SJCRH30 (cell line): ENCODE measurements around the gene F11R. TPM values are rescaled to one million over a fixed set of nuclear protein-coding genes. Genes with fewer than 3 reads are reported as not detected.
"Not testable (repeated sequence)": the region's sequence is repeated elsewhere in the genome, so short reads cannot be mapped to it uniquely, and the experiment has no call there.

ENCODE experiments used
- DNase-seq, 2 experiments: peaks; one replicate each; pipeline ENCODE4 v3.0.0-alpha.2; 2015 to 2020
- H3K27ac ChIP-seq: fragments of 250-450 bp; sonication (Bioruptor Pico); 2 replicates; pipeline ENCODE4 v1.5.1; 2020; ENCODE audit warnings: mild to moderate bottlenecking, moderate library complexity
- H3K27me3 ChIP-seq: fragments of 250-450 bp; sonication (Bioruptor Pico); 2 replicates; pipeline ENCODE4 v1.5.1; 2020; ENCODE audit warnings: mild to moderate bottlenecking, moderate library complexity
- H3K36me3 ChIP-seq: fragments of 250-450 bp; sonication (Bioruptor Pico); 2 replicates; pipeline ENCODE4 v1.5.1; 2020; ENCODE audit warnings: mild to moderate bottlenecking, moderate library complexity
- H3K4me1 ChIP-seq: fragments of 250-450 bp; sonication (Bioruptor Pico); 2 replicates; pipeline ENCODE4 v1.5.1; 2020; ENCODE audit warnings: mild to moderate bottlenecking, moderate library complexity
- H3K4me3 ChIP-seq: fragments of 250-450 bp; sonication (Bioruptor Pico); 2 replicates; pipeline ENCODE4 v1.5.1; 2020; ENCODE audit warnings: mild to moderate bottlenecking, moderate library complexity
- H3K9me3 ChIP-seq: fragments of 250-450 bp; sonication (Bioruptor Pico); replicated peaks from 2 replicates; pipeline ENCODE4 v1.5.1; 2020; ENCODE audit warnings: mild to moderate bottlenecking, moderate library complexity
- total RNA-seq: library from RNA; depleted of rRNA; stranded (reverse); fragments of >200 nt; shearing (Covaris generic); gene quantifications from 2 replicates; pipeline ENCODE4 v1.2.3, GENCODE V29; 2014

Gene F11R
- total RNA-seq, 1 experiment from 2014 or later: not detected

DNA sequence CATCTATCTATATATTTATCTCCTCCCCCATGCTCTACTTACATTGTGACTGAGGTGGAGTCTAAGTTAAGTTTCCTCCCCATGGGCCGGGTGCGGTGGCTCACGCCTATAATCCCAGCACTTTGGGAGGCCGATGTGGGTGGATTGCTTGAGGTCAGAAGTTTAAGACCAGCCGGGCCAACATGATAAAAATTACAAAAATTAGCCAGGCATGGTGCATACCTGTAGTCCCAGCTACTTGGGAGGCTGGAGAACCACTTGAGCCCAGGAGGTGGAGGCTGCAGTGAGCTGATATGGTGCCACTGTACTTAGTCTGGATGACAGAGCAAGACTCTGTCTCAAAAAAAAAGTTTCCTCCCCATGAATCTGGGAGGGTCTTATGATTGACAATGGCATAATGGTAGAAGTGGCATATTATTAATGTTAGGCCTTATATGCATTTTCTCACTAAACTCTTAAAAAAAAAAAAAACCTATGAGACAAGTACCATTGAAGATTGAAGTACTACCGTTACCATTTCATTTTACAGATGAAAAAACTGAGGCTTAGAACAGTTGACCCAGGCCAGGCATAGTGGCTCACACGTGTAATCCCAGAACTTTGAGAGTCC, 11.2 kb downstream of the F11R start:
- H3K4me1 ChIP-seq: peaks cover 12% of the 10 kb centered on the region
- H3K27ac ChIP-seq: no peak overlapping the region
- DNase-seq: no peak
- H3K36me3 ChIP-seq: no peaks in the 10 kb centered on the region
- no peak overlapping the region for H3K4me3 ChIP-seq
- H3K9me3 ChIP-seq: no peaks in the 10 kb centered on the region
- H3K27me3 ChIP-seq: no peaks in the 10 kb centered on the region

DNA sequence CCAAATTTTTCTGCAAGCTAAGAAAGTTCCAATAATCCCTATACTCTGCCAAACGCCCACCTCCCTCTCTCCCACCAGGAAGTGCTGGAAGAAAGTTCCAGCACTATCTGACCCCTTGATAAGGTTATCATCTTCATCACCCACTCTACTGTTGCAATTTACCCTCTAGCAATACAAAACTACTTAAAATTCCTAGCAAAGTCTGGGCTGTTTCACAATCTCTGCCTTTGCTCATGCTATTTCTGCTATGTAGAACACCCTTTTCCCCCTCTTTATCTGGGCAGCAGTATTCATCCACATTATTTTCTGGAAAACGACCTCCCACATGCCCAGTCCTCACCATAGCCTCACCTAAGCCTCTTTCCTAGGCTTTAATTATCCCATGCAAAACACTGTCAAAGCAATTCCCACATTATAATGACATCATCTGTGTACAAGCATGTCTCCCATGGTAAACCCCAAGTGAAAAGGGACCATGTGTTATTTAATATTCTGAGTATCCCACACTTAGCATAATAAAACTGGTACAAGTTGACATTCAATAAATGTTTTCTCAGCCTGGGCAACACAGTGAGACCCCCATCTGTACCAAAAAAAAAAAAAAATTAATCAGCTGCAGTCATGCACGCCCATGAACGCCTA, 12.0 kb downstream of the F11R start:
- Histone ChIP-seq H3K4me3 (no peak overlapping the region), H3K36me3 (no peaks in the 10 kb centered on the region), H3K27me3 (no peaks in the 10 kb centered on the region), H3K27ac (no peak overlapping the region), H3K9me3 (no peaks in the 10 kb centered on the region), H3K4me1 (peaks cover 8% of the 10 kb centered on the region)
- no peak for DNase-seq

DNA sequence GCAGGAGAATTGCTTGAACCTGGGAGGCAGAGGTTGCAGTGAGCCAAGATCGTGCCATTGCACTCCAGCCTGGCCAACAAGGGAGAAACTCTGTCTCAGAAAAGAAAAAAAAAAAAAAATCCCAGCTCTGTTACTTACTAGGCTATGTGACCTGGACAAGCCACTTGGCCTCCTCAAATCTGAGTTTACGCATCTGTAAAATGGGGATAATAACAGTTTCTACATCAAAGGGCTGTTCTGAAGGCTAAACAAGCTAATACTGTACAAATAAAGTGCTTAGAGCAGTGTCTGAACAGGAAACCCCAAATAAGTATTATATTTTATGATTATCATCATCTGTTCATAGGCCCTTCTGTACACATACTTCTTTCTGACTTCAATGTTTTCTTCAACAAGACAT, 13.6 kb downstream of the F11R start:
- Histone ChIP-seq H3K36me3 (no peaks in the 10 kb centered on the region), H3K27ac (no peak overlapping the region), H3K9me3 (no peaks in the 10 kb centered on the region), H3K4me3 (no peak overlapping the region), H3K27me3 (no peaks in the 10 kb centered on the region), H3K4me1 (no peaks in the 10 kb centered on the region)
- no peak for DNase-seq

DNA sequence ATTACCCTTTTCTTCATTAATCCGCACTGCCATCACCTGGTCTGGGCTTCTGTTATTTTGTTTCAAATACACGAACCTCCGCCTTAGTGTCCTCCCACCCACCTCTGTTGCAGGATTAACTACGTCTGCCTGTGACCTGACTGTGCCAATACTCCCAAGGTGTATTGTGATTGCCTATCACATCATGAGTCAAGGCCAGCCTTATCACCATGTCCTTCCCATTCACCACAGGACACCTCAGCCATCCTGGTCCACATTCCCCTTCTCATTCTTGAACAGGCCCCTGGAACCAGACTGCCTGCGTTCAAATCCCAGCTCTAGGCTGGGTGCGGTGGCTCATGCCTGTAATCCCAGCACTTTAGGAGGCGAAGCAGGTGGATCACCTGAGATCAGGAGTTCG, 14.4 kb downstream of the F11R start:
- Histone ChIP-seq H3K9me3 (no peaks in the 10 kb centered on the region), H3K27ac (no peak overlapping the region), H3K36me3 (no peaks in the 10 kb centered on the region), H3K27me3 (no peaks in the 10 kb centered on the region), H3K4me1 (no peaks in the 10 kb centered on the region), H3K4me3 (no peak overlapping the region)
- no peak for DNase-seq

DNA sequence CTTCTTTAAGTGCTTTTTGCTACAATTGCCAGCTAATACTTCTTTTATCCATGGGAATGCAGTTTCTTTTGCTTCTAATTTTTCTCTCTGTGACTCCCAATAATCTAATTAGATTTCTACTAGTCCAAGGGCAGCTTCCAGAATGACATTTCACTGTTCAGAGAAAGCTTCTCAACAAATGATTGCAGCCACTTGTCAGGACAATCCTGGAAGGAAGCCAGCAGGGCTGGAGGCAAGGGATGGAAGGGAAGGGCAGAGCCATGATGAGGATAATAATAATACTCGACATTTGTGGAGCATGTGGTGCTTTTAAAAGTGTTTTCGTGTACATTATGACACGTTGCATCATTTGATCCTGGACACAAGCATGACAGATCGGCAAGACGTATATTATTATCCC, 19.4 kb downstream of the F11R start:
- no peak overlapping the region for H3K4me3 ChIP-seq
- no peaks in the 10 kb centered on the region for H3K4me1 ChIP-seq
- H3K36me3 ChIP-seq: no peaks in the 10 kb centered on the region
- no peaks in the 10 kb centered on the region for H3K9me3 ChIP-seq
- no peak for DNase-seq
- H3K27me3 ChIP-seq: no peaks in the 10 kb centered on the region
- no peak overlapping the region for H3K27ac ChIP-seq

DNA sequence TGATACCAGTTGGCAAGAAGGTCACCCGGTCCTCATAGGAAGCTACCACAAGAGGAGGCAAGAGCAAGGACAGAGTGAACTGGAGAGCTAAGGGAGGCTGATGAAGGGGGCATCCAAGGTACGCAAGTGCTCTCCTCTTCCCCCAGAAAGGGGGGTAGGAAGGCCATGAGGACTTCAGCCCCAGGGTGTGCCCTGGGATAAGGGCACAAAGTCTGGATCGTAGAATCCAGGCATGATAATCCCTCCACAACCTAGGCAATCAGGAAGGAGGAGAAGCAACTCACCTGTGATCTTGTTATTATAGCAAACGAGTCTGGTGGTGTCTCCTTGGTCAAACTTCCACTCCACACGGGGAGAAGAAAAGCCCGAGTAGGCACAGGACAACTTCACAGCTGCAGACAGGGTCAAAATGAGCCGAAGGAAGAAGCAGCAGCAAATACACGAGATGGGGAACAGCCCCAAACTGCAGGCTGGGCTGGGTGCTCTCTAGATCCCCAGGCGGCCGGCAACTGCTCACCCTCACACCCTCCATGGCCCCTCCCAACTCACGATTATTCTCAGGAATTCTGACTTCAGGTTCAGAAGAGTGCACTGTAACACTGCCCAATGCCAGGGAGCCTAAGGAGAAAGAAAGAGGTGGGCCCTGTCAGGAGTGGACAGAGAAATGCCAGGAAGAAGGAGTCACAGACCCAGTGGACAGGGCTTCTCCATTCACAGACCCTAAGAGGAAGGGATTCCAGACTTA, 20.0 kb downstream of the F11R start:
- Histone ChIP-seq H3K27me3 (no peaks in the 10 kb centered on the region), H3K4me3 (no peak overlapping the region), H3K9me3 (no peaks in the 10 kb centered on the region), H3K27ac (no peak overlapping the region), H3K4me1 (no peaks in the 10 kb centered on the region), H3K36me3 (no peaks in the 10 kb centered on the region)
- DNase-seq: no peak

DNA sequence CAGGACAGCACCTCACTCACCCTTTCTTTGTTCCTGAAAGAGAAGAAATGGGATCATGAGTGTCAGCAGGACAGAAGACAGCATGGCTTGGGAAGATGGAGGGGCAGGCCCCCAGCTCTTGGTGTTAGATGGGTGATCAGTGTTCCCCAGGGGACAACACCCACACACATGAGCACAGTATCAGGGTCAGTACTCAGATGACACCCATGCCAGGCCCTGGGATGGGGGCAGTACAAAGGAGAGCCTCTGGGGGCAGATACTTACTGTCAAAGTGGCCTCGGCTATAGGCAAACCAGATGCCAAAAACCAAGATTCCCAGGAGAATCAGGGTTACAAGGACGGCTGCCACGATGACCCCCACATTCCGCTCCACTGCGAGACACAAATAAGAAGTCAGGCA, 21.6 kb downstream of the F11R start:
- Histone ChIP-seq H3K36me3 (no peaks in the 10 kb centered on the region), H3K27me3 (no peaks in the 10 kb centered on the region), H3K27ac (no peak overlapping the region), H3K4me1 (no peaks in the 10 kb centered on the region), H3K9me3 (no peaks in the 10 kb centered on the region), H3K4me3 (no peak overlapping the region)
- no peak for DNase-seq

DNA sequence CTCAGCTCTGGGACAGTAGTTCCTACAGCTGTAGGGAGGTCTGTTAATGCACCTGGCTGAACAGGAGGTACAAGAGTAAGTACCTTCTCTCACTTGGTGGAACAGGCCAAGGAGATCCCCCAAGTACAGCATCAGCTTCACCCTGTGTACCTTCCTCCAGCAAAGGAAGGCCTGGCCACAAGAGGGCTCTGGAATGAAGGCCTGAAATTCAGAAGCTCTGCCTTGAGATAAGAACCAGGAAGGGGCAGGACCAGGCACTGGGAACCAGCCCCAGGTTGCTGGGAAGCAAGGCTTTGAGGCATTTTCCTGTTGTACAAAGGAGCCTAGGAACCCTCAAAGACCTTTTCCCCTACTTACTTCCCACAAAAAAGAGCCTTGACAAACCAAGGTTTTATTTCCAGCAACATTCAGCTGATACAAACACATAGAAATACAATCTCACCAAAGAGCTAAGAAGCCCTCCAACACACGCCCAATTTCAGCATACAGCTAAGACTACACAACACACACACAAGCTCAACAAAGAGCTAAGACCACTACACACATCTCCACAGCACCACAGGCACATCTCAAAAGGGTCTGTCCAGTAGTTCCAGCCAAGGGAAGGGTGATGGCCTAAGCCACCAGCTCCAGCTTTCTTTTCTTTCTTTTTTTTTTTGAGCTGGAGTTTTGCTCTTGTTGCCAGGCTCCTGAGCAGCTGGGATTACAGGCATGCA, 23.5 kb downstream of the F11R start:
- no peak overlapping the region for H3K27ac ChIP-seq
- no peaks in the 10 kb centered on the region for H3K36me3 ChIP-seq
- no peak overlapping the region for H3K4me3 ChIP-seq
- H3K27me3 ChIP-seq: no peaks in the 10 kb centered on the region
- no peaks in the 10 kb centered on the region for H3K9me3 ChIP-seq
- no peaks in the 10 kb centered on the region for H3K4me1 ChIP-seq
- peak; percentile 36 to 62 for DNase-seq

DNA sequence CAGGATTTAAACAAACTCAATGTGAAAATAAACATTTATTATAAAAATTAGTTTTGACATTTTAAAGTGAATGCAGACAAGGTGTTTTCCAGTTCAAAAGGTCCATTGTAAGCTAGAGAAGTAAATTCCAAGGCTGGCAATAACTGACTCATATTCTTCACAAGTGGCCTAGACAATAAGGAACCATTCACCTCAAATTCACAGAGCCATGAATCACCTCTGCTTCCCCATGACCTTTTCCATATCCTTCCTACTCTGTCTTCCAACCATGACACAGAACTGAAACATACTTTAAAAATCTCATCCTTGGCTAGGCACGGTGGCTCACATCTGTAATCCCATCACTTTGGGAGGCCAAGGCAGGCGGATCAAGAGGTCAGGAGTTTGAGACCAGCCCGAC, 24.8 kb downstream of the F11R start:
- Histone ChIP-seq H3K27ac (no peak overlapping the region), H3K36me3 (no peaks in the 10 kb centered on the region), H3K9me3 (no peaks in the 10 kb centered on the region), H3K4me3 (no peak overlapping the region), H3K4me1 (no peaks in the 10 kb centered on the region), H3K27me3 (no peaks in the 10 kb centered on the region)
- DNase-seq: no peak

DNA sequence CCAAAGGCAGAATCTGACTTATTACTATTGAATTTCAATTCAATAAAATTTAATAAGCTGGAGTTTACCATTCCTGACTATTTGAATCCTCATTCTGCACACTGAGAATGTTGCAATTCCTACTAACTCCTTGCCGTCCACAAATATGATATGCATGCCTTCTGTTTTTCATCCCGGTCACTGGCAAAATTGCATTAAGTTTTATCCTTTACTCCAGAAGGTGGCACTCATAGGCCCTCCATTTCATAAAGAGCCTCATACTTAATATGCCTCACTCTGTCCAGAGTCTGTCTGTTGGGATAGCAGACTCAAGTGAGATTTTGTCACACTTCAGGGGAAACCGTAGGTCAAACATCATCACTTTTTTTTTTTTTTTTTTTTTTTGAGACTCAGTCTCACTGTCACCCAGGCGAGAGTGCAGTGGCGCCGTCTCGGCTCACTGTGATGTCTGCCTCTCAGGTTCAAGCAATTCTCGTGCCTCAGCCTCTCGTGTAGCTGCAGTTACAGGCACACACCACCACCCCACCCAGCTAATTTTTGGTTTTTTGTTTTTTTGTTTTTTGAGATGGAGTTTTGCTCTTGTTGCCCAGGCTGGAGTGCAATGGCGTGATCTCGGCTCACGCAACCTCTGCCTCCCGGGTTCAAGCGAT, 27.3 kb downstream of the F11R start:
- DNase-seq: peak; percentile 9 to 50
- Histone ChIP-seq H3K4me1 (no peaks in the 10 kb centered on the region), H3K9me3 (no peaks in the 10 kb centered on the region), H3K4me3 (no peak overlapping the region), H3K27me3 (no peaks in the 10 kb centered on the region), H3K27ac (no peak overlapping the region), H3K36me3 (no peaks in the 10 kb centered on the region)

DNA sequence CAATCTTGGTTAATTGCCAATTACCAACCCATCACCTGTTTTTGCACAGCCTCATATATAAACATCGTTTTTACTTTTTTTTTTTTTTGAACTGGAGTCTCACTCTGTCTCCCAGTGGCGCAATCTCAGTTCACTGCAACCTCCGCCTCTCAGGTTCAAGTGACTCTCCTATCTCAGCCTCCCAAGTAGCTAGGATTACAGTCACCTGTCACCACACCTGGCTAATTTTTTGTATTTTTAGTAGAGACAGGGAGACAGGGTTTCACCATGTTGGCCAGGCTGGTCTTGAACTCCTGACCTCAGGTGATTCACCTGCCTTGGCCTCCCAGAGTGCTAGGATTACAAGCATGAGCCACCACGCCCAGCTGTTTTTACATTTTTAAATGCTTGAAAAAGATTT, 28.9 kb downstream of the F11R start:
- not testable (repeated sequence) for DNase-seq, H3K9me3 ChIP-seq, H3K27me3 ChIP-seq, H3K4me1 ChIP-seq, H3K36me3 ChIP-seq, H3K27ac ChIP-seq, H3K4me3 ChIP-seq

DNA sequence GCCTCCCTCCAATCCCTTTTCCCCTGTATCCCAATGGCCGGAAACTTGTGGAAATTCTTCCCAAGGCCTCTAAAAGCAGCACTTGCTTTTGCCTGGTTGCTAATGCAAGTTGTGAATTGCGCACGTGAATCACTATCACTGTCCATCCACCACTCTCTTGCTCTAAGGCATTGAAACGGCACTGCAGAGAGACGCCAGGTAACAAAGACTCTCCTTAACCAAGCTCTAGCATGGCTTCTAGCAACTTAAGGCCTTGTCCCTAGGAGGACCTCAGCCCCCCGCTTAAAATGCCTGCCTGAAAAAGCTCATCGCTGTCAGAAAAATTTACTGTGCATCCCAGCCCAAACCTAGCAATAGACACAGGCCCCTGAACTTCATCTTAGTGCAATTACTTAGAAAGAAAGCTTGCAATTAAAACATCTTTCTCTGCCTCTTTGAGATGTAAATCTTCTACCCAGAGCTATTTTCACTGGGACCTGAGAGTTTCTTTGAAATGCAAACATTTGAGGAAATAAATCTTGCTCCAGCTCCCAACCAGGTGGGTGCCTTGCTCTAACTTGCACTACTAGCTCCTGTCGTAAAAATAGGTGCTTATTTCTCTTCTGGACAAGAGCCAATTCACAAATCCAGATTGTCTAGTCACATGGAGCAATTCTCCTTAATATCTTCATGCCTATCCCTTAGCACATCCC, 33.4 kb downstream of the F11R start:
- no peak overlapping the region for H3K27ac ChIP-seq
- no peak overlapping the region for H3K4me3 ChIP-seq
- H3K9me3 ChIP-seq: no peaks in the 10 kb centered on the region
- H3K27me3 ChIP-seq: no peaks in the 10 kb centered on the region
- H3K36me3 ChIP-seq: no peaks in the 10 kb centered on the region
- no peaks in the 10 kb centered on the region for H3K4me1 ChIP-seq
- DNase-seq: no peak

DNA sequence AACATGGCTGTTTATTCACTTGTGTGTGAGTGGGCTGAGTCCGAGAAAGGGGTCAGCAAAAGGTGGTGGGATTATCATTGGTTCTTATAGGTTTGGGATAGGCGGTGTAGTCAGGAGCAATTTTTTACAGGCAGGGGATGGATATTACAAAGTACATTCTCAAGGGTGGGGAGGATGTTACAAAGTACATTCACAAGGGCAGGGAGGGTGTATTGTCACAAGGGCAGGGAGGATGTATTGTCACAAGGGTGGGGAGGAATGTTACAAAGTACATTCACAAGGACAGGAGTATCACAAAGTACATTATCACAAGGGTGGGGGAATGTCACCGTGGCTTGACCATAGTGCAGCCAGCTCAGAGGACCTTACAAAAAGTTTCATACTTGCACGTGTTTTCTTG, 35.2 kb downstream of the F11R start:
- no peak overlapping the region for H3K4me3 ChIP-seq
- H3K9me3 ChIP-seq: no peaks in the 10 kb centered on the region
- H3K27ac ChIP-seq: no peak overlapping the region
- no peaks in the 10 kb centered on the region for H3K4me1 ChIP-seq
- no peaks in the 10 kb centered on the region for H3K27me3 ChIP-seq
- no peaks in the 10 kb centered on the region for H3K36me3 ChIP-seq
- no peak for DNase-seq

DNA sequence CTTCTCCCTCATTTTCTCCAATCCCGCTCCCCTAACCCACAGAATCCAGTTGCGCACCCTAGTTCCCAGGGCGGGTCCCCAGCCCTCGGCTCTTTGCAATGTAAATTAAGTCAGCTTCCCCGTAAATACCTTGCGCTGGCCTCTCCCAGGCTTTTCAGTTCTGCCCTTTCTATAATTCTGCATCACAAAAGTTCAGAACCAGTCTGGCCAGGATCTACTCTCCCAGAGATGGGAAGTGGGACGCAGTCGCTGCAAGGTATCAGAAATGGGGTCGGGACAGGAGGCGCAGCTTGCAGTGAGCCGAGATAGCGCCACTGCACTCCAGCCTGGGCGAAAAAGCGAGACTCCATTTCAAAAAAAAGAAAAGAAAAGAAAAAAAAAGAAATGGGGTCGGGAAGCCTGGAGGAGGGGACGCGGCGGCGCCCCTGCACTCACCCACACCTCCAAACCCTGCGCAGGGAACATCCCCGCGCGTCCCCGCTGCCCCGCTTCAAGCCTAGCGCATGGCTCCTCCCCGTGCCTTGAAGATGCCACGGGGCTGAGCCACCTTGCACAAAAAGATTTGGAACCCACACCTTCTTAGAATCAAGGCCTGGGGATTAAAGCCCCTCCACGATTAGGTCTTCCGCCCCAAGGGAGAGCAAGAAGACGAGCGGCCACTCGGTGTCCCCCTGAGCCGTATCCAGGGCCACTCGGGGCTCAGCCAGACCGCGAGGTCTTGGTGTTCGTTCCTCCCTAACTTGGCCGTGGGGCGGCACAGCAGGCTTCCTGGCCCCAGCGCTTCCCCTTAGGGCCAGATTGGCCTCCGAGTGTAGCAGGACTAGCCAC, 39.2 kb downstream of the F11R start:
- no peak for DNase-seq
- no peaks in the 10 kb centered on the region for H3K9me3 ChIP-seq
- H3K27me3 ChIP-seq: no peaks in the 10 kb centered on the region
- H3K27ac ChIP-seq: no peak overlapping the region
- H3K36me3 ChIP-seq: no peaks in the 10 kb centered on the region
- H3K4me1 ChIP-seq: no peaks in the 10 kb centered on the region
- no peak overlapping the region for H3K4me3 ChIP-seq
